GM19438 (cell line): Measurements from ENCODE around the gene TADA1.
"Not testable (repeated sequence)": the region's sequence is repeated elsewhere in the genome, so short reads cannot be mapped to it uniquely, and the experiment has no call there.

Experiments
- ATAC-seq: cut with Tn5 transposase; IDR thresholded peaks from one replicate; pipeline ENCODE4 v1.9.1; 2021; ENCODE audit warnings: low read depth; ENCODE audit not compliant: unreplicated experiment

Gene TADA1

DNA sequence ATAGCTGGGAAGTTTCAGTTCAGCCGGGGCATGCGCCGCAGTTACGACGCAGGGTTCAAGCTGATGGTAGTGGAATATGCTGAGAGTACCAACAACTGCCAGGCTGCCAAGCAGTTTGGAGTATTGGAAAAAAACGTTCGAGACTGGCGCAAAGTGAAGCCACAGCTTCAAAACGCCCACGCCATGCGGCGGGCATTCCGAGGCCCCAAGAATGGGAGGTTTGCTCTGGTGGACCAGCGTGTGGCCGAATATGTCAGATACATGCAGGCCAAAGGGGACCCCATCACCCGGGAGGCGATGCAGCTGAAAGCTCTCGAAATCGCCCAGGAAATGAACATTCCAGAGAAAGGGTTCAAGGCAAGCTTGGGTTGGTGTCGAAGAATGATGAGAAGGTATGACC is 26.9 kb downstream of the TADA1 start:
- no peak for ATAC-seq

DNA sequence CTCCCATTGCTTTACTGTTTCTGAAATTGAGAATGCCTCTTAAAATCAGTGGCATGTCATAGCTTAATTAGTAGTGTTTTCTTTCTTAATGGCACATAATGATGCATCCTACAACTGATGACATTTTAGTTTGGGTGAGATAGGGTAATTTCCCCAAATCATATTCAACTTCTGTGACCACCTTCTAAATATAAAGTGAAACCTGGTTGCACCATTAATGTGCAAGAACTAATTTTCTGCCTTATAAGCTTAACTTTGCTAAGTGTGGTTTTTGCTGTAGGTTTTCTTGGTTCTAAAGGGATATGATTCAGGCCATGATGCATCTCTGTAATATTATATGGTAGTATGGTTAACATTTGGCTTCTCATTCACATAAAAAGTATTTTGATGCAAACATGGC is 27.9 kb downstream of the TADA1 start:
- ATAC-seq = no peak

DNA sequence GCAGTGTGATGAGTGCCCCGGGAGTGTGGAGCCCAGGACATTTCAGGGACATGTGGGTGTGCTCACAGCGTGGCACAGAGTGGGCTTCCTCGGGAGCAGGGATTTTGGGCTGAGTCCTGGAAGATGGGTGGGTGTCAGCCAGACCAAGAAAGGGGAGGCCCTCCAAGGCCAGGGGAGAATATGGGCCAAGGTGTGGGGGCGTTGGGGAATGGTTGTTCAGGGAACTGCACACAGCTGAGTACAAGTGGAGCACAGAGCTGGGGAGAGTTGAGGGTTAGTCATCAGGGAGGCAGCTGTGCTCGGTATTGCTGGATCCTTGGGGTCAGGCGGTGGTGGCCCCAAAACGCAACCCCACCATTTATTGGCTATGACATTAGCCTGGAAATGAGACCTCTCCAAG is 31.3 kb downstream of the TADA1 start:
- no peak for ATAC-seq

DNA sequence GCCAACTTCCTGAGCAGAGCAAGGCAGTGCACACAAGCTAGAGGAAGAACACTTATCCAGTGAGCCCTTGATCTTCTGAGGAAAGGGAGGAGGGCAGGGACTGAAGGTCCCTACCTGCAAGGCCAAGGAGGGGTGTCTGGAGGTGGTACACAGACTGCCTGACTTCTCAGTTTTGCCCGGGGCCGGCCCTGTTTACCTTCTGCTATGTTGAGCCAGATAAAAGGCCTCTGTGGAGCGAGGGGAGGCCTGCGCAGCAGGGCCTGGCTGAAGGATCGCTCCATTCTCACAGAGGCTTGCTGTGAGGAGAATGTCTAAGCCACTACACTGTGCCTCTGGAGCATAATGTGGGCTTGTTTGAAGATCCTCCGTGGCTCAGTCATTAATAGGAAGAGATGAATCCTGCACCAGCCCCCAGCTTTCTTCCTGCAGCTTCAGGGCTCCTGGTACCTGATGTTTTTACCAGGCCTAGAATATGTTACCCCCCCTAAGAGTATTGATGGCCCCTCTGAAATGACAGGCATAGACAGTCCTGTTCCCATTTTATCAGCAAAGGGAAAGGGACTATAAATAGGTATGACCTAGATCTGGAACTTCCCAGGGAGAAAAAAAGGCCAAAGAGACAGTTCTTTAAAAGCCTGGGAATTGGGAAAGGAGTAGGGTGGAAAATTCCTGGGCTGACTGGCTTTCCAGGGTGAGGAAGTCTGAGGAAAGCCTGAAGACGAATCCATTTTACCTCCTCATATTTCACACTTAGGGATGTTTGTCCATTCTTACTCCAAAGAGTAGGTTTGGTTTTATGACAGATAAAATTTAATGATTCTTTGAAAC is 32.1 kb downstream of the TADA1 start:
- ATAC-seq = no peak

DNA sequence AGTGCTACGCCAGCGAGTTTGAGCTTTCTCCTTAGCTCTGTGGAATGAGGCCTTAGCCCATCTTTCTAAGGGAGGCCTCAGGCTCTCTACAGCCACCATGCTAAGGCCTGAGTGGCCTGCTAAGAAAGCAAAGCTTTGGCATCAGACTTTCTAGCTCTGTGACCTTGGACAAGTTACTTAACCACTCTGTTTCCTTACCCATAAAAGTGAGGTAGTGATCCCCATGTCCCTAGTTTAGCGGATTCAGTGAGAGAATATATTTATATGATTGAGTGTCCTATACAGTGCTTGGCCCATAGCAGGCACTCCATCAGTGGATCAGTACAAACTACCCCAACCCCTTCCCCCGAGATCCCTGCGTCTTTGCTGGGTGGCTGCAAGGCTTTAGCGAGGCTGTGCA is 32.7 kb downstream of the TADA1 start:
- no peak for ATAC-seq

DNA sequence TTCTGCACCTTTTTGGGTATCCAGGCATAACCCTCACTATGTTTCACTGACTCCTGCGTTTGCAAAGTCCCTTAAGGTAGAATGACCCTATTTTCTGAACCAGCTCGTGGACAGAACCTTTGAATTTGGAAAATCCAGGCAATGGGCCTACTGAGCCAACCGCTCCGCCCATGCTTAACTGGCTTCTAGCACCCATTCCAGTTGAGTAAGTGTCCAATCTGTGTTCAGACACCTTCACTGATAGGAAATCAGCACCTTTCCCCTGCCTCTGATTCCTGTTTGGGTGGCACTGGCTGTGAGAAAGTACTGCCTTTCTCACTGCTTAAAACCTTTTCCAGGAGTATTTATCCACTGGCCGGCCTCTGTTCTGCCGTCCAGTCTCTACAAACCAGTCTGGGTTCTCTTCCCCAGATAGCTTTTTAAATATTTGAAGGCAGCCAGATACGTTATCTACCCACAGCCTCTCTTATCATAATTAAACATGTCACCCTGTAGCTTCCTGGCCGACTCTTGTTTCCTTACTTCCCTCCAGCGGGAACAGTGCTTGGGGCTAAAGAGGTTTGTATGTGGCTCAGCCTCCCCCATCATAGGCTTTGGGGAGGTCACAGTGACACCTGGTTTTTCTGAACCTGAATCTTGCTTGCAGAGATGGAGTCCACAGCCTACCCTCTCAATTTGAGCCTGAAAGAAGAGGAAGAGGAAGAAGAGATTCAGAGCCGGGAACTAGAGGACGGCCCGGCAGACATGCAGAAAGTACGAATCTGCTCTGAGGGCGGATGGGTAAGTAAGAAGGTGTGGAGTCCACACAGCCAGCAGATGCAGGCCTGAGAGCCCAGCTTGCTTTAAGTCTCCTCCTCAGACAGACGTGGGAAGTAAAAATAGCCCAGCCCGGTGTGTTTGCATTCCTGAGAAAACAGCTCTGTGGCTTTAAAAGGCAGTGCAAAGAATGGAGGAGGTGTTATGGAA is 35.5 kb downstream of the TADA1 start:
- ATAC-seq = no peak

DNA sequence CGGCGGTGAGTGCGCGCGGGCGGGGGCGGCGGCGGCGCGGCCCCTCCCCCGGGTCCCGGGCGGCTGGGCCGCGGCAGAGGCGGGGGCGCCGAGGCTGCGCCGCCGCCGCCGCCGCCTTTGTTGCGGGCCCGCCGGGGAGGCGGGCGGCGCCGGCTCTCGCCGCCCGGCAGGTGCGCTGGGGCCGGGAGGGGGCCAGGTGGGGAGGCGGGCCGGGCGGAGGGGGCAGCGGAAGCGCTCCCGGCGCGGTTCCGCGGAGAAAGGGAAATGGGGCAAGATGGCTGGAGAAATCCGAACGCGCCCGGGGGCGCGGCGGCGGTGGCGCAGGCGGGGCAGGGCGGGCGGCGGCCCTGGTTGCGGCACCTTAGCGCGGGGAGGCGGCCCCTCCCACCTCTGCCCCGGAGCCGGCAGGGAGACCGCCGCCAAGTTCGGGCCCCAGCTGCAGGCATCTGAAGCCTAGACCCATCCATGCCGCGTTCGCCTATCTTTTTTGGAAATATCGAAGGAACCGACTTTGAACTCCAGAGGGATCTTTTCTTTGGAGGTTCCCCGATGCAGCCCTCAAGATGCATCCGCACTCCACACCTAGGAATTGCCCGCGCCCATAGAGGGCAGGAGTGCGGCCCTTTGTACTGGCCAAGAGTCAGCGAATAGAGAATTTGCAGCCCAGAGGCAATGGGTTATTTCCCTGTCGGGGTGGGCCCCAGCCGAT is 36.3 kb downstream of the TADA1 start:
- ATAC-seq = peak; percentile 35

DNA sequence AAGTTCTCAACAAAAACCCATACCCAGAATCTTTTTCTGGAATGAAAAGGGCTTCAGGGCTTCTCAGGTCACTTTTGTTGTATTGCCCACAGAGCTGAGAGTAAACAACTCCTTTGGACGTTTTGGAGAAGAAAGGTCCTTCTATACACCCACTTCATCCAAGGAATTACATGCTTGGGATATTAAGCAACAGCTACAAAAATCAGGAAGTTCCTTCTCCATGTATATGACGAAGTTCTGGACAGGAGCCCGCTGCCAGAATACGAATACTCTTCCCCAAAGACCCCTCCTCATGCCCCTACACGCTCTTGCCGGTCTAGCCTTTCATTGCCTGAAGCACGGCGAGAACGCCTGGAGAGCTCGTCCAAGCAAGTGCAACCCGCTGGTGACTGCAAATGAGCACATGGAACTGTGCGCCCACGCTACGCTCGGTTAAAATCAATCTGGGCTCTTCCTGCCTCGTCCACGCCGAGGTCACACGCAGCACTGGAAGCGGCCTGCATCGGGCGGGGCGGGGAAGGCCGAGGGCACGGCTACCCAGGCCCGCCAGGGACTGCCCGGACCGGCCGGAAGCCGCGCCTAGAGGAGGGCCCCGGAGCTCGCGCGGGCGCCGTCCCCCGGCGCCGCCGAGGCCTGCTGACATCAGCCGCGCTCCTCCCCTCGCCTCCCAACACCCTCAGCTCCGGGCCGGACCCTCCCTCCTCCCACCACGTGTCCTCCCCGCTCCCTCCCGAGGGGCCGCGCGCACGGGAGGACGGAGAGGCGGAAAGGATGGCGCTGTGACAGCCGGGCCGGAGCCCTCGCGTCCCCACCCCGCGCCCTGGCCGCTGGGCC is 37.1 kb downstream of the TADA1 start, which contains the start of gene POGK:
TSS of gene POGK (plus strand) at position 710 of the 834 bp plus-strand sequence. CDS start 1,482 bp downstream, outside the sequence.
- peak; percentile 94 for ATAC-seq

DNA sequence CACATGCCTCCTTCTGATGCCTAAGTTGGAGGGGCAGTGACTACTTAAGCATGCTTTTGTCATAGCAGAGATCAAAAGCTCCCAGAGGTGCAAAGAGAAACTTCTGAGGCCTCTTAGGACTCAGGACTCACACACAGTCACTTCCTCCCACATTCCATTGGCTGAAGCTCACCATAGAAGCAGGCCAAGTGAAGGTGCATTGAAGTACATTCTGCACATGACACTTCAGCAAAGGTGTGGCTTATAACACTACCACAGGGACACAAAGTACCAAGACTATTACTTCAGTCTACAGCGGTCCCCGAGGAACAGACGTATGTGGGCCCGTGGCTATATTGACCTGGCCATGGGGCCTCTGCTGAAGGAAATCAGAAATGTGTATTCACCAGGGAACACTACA is 39.3 kb downstream of the TADA1 start:
- no peak for ATAC-seq

DNA sequence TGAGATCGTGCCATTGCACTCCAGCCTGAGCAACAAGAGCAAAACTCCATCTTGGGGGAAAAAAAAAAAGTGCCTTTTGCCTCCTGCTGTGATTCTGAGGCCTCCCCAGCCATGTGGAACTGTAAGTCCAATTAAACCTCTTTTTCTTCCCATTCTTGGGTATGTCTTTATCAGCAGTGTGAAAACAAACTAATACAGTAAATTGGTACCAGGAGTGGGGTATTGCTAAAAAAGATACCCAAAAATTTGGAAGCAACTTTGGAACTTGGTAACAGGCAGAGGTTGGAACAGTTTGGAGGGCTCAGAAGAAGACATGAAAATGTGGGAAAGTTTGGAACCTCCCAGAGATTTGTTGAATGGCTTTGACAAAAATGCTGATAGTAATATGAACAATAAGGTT is 46.3 kb downstream of the TADA1 start:
- not testable (repeated sequence) for ATAC-seq

DNA sequence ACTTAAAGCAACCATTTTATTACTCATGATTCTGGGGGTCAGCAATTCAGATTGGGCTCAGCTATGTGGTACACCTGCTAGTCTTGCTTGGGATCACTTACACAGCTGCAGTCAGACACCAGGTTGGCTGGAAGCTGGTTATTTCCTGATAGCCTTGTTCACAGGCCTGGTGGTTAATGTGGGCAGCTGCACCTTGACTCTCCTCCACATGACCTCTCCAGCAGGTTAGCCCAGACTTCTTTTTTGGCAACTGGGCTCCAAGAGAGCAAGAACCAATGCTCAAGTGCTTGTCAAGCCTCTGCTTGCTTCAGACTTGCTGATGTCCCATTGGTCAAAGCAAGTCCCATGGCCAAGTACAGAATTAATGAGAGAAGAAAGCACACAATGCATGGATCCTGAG is 48.6 kb downstream of the TADA1 start:
- no peak for ATAC-seq

DNA sequence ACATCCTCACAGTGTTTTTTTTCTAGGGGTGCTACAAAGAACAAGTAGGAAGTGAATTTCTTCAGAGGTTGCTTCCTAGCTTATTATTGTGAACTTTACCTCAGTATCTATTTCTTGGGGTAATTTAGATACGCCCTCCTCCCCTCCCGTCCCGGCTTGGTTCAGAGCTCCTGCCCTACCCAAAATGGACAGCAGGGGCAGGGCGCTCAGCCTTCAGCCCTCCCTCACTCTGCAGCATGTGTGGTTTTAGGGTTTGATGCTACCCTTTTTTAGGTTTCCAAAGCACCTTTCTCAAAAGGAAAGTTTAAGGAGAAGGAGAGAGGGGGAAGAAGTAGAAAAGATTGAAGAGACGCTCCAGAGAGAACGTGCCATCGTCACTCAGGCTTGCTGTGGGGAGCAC is 53.7 kb downstream of the TADA1 start:
- no peak for ATAC-seq

DNA sequence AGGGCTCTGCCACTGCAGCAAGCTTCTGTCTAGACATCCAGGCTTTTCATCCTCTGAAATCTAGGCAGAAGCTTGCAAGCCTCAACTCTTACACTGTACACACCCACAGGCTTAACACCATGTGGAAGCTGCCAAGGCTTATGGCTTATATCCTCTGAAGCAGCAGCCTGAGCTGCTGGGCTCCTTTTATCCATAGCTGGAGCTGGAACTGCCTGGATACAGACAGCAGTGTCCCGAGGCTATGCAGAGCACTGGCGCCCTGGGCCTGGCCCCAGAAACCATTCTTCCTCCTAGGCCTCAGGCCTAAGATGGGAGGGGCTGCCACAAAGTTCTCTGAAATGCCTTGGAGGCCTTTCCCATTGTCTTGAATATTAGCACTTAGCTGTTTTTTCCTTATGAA is 56.1 kb downstream of the TADA1 start:
- ATAC-seq = no peak

DNA sequence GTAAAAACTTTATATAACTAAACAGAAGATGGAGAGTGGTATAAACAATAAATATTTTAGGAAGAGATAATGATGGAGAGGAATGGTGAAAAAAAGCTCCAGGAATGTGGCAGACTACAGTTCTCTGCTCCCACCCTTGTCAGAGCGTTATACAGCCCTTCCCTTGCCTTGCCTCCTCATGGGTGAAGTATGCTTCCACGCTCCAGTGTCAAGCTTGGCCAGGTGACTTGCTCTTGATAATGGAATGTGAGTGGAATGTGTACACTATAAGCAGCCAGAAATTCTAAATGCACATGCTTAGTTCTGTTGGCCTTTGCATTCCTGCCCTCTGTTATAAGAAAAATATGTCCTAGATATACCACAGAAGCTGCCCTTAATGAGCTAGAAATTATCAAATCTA is 61.5 kb downstream of the TADA1 start:
- ATAC-seq = no peak

DNA sequence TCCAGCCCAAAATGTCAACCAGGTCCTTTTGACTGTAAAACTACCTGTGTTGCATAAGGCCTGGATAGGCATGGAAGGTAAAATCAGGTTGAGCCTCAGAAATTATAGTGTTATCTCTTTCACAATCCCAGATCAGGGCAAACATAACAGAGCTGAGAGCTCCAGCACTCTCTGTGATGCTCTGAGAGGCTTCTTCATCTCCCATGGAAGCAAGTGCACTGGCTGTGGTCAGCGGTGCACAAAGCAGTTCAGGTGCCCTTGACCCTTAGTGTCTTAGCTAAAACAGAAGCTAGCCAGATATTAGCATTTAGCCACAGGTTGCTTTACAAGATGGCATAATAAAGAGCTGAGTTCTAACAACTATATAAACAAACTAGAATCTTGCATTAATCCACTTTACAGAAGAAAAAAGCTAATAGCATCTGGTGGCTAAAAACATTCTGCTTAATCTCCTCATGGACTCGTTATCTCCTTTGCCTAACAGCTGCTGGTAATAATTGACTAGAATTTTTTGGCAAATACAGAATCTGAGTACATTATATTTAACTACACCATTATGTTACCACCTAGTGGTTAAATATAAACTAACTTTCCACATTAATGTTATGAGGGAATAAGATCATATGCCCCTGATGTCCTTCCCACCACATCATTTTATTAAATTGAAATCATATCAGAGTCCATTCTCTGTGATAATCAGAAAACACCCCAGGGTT is 62.4 kb downstream of the TADA1 start:
- ATAC-seq = no peak

DNA sequence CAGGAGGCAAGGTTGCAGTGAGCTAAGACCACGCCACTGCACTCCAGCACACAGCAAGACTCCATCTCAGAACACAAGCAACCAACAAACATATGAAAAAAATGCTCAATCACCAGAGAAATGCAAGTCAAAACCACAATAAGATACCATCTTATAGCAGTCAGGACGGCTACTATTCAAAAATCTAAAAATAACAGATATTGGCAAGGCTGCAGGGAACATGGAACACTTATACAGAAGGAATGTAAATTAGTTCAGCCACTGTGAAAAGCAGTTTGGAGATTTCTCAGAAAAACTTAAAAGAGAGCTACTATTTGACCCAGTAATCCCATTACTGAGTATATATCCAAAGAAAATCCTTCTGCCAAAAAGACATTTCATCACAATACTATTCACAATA is 64.4 kb downstream of the TADA1 start:
- no peak for ATAC-seq

DNA sequence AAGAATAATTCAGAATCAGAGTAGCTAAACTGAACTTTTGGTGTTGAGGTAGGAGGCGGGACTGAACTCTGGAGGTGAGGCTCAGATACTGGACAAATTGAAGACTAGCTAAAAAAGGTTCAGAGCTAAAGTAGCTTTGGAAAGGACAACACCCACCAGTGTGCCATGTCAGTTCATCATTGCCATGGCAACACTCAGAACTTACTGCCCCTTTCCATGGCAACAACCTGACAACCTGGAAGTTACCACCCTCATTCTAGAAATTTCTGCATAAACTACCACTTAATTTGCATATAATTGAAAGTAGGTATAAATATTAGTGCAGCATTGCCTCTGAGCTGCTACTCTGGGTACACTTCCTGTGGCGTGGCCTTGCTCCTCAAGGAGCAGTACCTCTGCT is 67.1 kb downstream of the TADA1 start:
- ATAC-seq = no peak
